HepG2 (cell line): ENCODE results near the gene SYNJ2. TPM values are rescaled to one million over a fixed set of nuclear protein-coding genes. Genes with fewer than 3 reads are reported as not detected.

ENCODE experiments used
- HIVEP1 ChIP-seq: sonication (generic); formaldehyde crosslinking; IDR thresholded peaks from 2 replicates; pipeline ENCODE4 v1.4.0; 2020; ENCODE audit warnings: mild to moderate bottlenecking, missing genetic modification reagents
- HOXA5 ChIP-seq: sonication (generic); formaldehyde crosslinking; IDR thresholded peaks from 2 replicates; pipeline ENCODE4 v1.4.0; 2020; ENCODE audit warnings: missing genetic modification reagents
- JDP2 ChIP-seq: sonication (generic); formaldehyde crosslinking; IDR thresholded peaks from 2 replicates; pipeline ENCODE4 v1.8.1; 2022; ENCODE audit warnings: missing genetic modification reagents, borderline replicate concordance
- NCOA1 ChIP-seq: sonication (generic); formaldehyde crosslinking; IDR thresholded peaks from 2 replicates; pipeline ENCODE4 v1.9.0; 2021; ENCODE audit warnings: missing genetic modification reagents
- NFE2 ChIP-seq: sonication (generic); formaldehyde crosslinking; IDR thresholded peaks from 2 replicates; pipeline ENCODE4 v1.4.0; 2020; ENCODE audit warnings: missing genetic modification reagents
- RBFOX2 ChIP-seq: fragments of 200-400 bp; formaldehyde crosslinking; IDR thresholded peaks from 2 replicates; pipeline ENCODE4 v1.6.1; 2017; ENCODE audit warnings: low read depth, mild to moderate bottlenecking, low read length
- SALL1 ChIP-seq: sonication (generic); formaldehyde crosslinking; IDR thresholded peaks from 2 replicates; pipeline ENCODE4 v1.8.0; 2022; ENCODE audit warnings: mild to moderate bottlenecking, missing genetic modification reagents
- SOX6 ChIP-seq, 2 experiments: fragments of 450-650 bp in 1 of 2; sonication (generic) in 1 of 2; formaldehyde crosslinking in 1 of 2; IDR thresholded peaks; 2 replicates each; pipeline versions ENCODE4 v1.4.0 to v1.6.1; 2017 to 2020; ENCODE audit warnings: antibody characterized with exemption in 1 of 2, mild to moderate bottlenecking in 1 of 2, missing genetic modification reagents in 1 of 2
- XRCC5 ChIP-seq: fragments of 200-400 bp; formaldehyde crosslinking; optimal IDR thresholded peaks from 2 replicates; pipeline ENCODE3; 2017; ENCODE audit warnings: mild to moderate bottlenecking, low read length
- ZBTB33 ChIP-seq: sonication (generic); formaldehyde crosslinking; IDR thresholded peaks from 2 replicates; pipeline ENCODE4 v1.4.0; 2020; ENCODE audit warnings: missing genetic modification reagents
- ZNF280B ChIP-seq: sonication (generic); formaldehyde crosslinking; IDR thresholded peaks from 2 replicates; pipeline ENCODE4 v1.5.0; 2020; ENCODE audit warnings: missing genetic modification reagents, mild to moderate bottlenecking, borderline replicate concordance
- polyA plus RNA-seq, 8 experiments: library from polyadenylated mRNA; depleted of rRNA in 3 of 8; stranded (reverse) in 7 of 8; unstranded in 1 of 8; fragments of >200 nt; fragmentation: Illumina TruSeq in 4 of 8; extraction: Trizol in 4 of 8; gene quantifications; 2 replicates each; pipeline versions ENCODE4 v1.2.1 to v1.2.3, GENCODE V29; 2011 to 2016; ENCODE audit warnings: low read depth in 4 of 8, missing spikeins in 1 of 8, mixed read lengths in 1 of 8; ENCODE audit not compliant: insufficient read depth in 1 of 8
- total RNA-seq, 5 experiments: library from RNA; depleted of rRNA; stranded (reverse); fragments of >200 nt; fragmentation: Illumina TruSeq; extraction: Trizol; gene quantifications; 2 replicates each; pipeline ENCODE4 v1.2.3, GENCODE V29; 2016; ENCODE audit warnings: low read depth in 1 of 5
- TF ChIP-seq, protein P1 (sequence below): sonication (generic); formaldehyde crosslinking; IDR thresholded peaks from 2 replicates; pipeline ENCODE4 v1.4.0; 2020; ENCODE audit warnings: missing genetic modification reagents
- TF ChIP-seq, protein P2 (sequence below): sonication (generic); formaldehyde crosslinking; IDR thresholded peaks from 2 replicates; pipeline ENCODE4 v1.5.1; 2020; ENCODE audit warnings: mild to moderate bottlenecking, missing genetic modification reagents, moderate library complexity

The SYNJ2 gene
- total and polyA plus RNA-seq, 2 of the 13 experiments (the other 11 are each of a cell fraction or from before 2014, with no cell fraction given), result 39.1 to 57.6 TPM

DNA sequence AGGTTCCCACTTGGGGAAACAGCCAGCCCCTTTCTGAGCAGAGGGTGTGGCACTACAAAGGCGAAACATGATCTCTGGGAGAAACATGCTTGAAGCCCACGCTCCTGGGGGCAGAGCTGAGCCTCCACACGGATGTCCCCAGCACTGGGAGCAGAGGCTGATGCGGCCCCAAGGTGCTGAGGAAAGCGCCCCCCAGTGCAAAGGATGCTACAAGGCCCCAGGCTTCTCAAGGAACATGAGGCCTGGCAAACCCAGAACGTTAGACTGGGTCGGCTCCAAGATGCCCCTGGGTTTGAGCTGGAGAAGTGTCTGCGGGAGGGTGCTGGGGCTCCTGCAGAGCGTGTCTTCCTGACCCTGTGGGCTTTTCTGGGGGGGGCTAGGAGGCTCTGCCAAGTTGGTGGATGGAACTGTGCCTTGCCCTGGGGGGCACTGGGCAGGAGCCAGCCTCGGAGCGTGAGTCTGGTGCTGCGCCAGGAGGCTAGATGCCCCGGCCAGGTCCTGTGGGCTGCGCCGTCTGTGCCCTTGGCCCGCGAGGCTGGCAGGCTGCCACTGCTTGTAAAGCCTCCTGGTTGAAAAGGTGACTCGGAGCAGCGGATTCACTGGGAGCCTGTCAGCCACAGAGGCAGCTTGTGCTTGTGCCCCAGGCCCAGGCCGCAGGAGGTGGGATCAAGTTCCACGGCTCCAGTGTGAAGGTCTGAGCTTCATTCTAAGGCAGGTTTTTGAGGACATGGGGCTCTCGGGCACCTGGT lies 8.1 kb downstream of the SYNJ2 start (continued):
- no peak for TF ChIP-seq NFE2 (CRISPR knock-in tag)
- 0 out of 2 replicates have a peak, but pooled peaks have one; percentile 63 for TF ChIP-seq NCOA1 (CRISPR knock-in tag)
- TF ChIP-seq HOXA5 (CRISPR knock-in tag), result 0 out of 2 replicates have a peak, but pooled peaks have one; percentile 40
- TF ChIP-seq ZNF280B (CRISPR knock-in tag), result no peak
- TF ChIP-seq JDP2, result no peak
- peak; percentile 22 for TF ChIP-seq XRCC5
- TF ChIP-seq, protein P1, sequence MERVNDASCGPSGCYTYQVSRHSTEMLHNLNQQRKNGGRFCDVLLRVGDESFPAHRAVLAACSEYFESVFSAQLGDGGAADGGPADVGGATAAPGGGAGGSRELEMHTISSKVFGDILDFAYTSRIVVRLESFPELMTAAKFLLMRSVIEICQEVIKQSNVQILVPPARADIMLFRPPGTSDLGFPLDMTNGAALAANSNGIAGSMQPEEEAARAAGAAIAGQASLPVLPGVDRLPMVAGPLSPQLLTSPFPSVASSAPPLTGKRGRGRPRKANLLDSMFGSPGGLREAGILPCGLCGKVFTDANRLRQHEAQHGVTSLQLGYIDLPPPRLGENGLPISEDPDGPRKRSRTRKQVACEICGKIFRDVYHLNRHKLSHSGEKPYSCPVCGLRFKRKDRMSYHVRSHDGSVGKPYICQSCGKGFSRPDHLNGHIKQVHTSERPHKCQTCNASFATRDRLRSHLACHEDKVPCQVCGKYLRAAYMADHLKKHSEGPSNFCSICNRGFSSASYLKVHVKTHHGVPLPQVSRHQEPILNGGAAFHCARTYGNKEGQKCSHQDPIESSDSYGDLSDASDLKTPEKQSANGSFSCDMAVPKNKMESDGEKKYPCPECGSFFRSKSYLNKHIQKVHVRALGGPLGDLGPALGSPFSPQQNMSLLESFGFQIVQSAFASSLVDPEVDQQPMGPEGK, result 0 out of 2 replicates have a peak, but pooled peaks have one; percentile 11
- TF ChIP-seq SALL1 (CRISPR knock-in tag), result 0 out of 2 replicates have a peak, but pooled peaks have one; percentile 35
- TF ChIP-seq RBFOX2, result peak; percentile 46
- TF ChIP-seq ZBTB33 (CRISPR knock-in tag), result peak; percentile 98
- TF ChIP-seq SOX6 (IDR thresholded peaks at IDR 0.05), result no peak
- peak; percentile 41 for TF ChIP-seq SOX6 (CRISPR knock-in tag; IDR thresholded peaks at IDR 0.05)
- 0 out of 2 replicates have a peak, but pooled peaks have one; percentile 38 for TF ChIP-seq HIVEP1 (CRISPR knock-in tag)
- TF ChIP-seq, protein P2, sequence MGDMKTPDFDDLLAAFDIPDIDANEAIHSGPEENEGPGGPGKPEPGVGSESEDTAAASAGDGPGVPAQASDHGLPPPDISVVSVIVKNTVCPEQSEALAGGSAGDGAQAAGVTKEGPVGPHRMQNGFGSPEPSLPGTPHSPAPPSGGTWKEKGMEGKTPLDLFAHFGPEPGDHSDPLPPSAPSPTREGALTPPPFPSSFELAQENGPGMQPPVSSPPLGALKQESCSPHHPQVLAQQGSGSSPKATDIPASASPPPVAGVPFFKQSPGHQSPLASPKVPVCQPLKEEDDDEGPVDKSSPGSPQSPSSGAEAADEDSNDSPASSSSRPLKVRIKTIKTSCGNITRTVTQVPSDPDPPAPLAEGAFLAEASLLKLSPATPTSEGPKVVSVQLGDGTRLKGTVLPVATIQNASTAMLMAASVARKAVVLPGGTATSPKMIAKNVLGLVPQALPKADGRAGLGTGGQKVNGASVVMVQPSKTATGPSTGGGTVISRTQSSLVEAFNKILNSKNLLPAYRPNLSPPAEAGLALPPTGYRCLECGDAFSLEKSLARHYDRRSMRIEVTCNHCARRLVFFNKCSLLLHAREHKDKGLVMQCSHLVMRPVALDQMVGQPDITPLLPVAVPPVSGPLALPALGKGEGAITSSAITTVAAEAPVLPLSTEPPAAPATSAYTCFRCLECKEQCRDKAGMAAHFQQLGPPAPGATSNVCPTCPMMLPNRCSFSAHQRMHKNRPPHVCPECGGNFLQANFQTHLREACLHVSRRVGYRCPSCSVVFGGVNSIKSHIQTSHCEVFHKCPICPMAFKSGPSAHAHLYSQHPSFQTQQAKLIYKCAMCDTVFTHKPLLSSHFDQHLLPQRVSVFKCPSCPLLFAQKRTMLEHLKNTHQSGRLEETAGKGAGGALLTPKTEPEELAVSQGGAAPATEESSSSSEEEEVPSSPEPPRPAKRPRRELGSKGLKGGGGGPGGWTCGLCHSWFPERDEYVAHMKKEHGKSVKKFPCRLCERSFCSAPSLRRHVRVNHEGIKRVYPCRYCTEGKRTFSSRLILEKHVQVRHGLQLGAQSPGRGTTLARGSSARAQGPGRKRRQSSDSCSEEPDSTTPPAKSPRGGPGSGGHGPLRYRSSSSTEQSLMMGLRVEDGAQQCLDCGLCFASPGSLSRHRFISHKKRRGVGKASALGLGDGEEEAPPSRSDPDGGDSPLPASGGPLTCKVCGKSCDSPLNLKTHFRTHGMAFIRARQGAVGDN, result peak; percentile 77
